Tibial nerve (tissue), 4 donors: ENCODE results near the gene ASIC4. TPM values are rescaled to one million over a fixed set of nuclear protein-coding genes. Genes with fewer than 3 reads are reported as not detected.

Source experiments
- DNase-seq, 2 donors: peaks; one replicate each; pipeline ENCODE4 v3.0.0-alpha.2; 2019; ENCODE audit warnings: low spot score in 2 of 2
- H3K27ac ChIP-seq, 4 donors: fragments of 200-600 bp; sonication (generic) in 3 of 4; one replicate each; pipeline ENCODE4 v1.5.1; 2017 to 2019; ENCODE audit warnings: mild to moderate bottlenecking in 1 of 4
- H3K27me3 ChIP-seq, 2 donors: fragments of 200-600 bp; sonication (generic) in 1 of 2; one replicate each; pipeline versions ENCODE4 v1.5.1 to v1.6.0; 2017 to 2019
- H3K36me3 ChIP-seq, 3 donors: fragments of 200-600 bp; sonication (generic); one replicate each; pipeline ENCODE4 v1.5.1; 2018 to 2019
- H3K4me1 ChIP-seq, 4 donors: fragments of 200-600 bp; sonication (generic) in 3 of 4; one replicate each; pipeline ENCODE4 v1.5.1; 2017 to 2019
- H3K4me3 ChIP-seq, 4 donors: fragments of 200-600 bp; sonication (generic) in 3 of 4; one replicate each; pipeline ENCODE4 v1.5.1; 2017 to 2019; ENCODE audit warnings: mild to moderate bottlenecking in 1 of 4, moderate library complexity in 1 of 4
- H3K9me3 ChIP-seq, 4 donors: fragments of 200-600 bp; sonication (generic) in 3 of 4; one replicate each; pipeline ENCODE4 v1.5.1; 2017 to 2019
- EP300 ChIP-seq, 2 donors: sonication (generic); formaldehyde crosslinking; IDR thresholded peaks; one replicate each; pipeline ENCODE4 v1.6.1; 2017; ENCODE audit warnings: antibody characterized with exemption in 2 of 2, mild to moderate bottlenecking in 1 of 2
- POLR2A ChIP-seq, 2 donors: fragments of 450-650 bp; IDR thresholded peaks; one replicate each; pipeline ENCODE4 v1.6.1; 2017; ENCODE audit warnings: antibody characterized with exemption in 2 of 2, mild to moderate bottlenecking in 2 of 2, moderate library complexity in 2 of 2
- WGBS, 2 donors: methylation state at CpG; one replicate each; pipeline ENCODE4 v1.1.5; 2018; 5-methylcytosine and 5-hydroxymethylcytosine counted together
- total RNA-seq, 4 donors: library from RNA; depleted of rRNA; stranded (reverse); fragments of >200 nt; gene quantifications; one replicate each; pipeline ENCODE4 v1.1.0, GENCODE V29; 2016
- TF ChIP-seq, protein P1 (sequence below), 5 experiments: fragments of 200-600 bp in 3 of 5; fragments of 450-650 bp in 2 of 5; sonication (generic) in 3 of 5; IDR thresholded peaks; one replicate each; pipeline ENCODE4 v1.5.1; 2016 to 2019; ENCODE audit warnings: antibody characterized with exemption in 5 of 5, mild to moderate bottlenecking in 3 of 5, moderate library complexity in 2 of 5

The ASIC4 gene
- total RNA-seq, 4 donors from 2014 or later = 0.42 to 3.0 TPM; not detected in 2

DNA sequence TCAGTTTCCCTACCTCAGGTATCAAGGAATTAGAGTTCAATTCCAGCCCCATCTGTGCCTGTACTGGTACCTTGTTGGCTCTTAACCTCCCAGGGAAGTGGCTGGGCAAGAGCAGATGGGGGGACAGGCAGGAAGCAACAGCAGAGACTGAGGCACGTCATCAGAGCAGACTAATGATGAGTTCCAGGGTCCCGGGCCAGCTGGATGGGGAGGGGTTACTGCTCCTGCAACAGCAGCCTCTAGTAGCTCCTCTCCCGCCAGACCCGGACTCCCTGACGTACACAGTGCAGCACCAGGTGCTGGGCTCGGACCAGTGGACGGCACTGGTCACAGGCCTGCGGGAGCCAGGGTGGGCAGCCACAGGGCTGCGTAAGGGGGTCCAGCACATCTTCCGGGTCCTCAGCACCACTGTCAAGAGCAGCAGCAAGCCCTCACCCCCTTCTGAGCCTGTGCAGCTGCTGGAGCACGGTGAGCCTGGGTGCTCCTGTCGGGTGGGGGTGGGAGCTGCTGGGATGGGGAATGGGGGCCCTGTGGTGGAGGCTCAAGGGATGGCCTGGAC, 41.6 kb upstream of the ASIC4 start:
- Histone ChIP-seq H3K9me3 (no peaks in the 10 kb centered on the region), H3K4me1 (peaks cover 0 to 7% (median 0%) of the 10 kb centered on the region in 4 donors), H3K27ac (no peak overlapping the region), H3K4me3 (no peak overlapping the region), H3K36me3 (no peaks in the 10 kb centered on the region), H3K27me3 (no peaks in the 10 kb centered on the region)
- TF ChIP-seq EP300 (IDR thresholded peaks at IDR 0.05) (no peak), POLR2A (IDR thresholded peaks at IDR 0.05) (no peak)
- TF ChIP-seq, protein P1, sequence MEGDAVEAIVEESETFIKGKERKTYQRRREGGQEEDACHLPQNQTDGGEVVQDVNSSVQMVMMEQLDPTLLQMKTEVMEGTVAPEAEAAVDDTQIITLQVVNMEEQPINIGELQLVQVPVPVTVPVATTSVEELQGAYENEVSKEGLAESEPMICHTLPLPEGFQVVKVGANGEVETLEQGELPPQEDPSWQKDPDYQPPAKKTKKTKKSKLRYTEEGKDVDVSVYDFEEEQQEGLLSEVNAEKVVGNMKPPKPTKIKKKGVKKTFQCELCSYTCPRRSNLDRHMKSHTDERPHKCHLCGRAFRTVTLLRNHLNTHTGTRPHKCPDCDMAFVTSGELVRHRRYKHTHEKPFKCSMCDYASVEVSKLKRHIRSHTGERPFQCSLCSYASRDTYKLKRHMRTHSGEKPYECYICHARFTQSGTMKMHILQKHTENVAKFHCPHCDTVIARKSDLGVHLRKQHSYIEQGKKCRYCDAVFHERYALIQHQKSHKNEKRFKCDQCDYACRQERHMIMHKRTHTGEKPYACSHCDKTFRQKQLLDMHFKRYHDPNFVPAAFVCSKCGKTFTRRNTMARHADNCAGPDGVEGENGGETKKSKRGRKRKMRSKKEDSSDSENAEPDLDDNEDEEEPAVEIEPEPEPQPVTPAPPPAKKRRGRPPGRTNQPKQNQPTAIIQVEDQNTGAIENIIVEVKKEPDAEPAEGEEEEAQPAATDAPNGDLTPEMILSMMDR (IDR thresholded peaks at IDR 0.05) = no peak
- no peak for DNase-seq
- 84 to 85% methylated on average over 12 of the region's 12 CpGs for WGBS, 2 donors

DNA sequence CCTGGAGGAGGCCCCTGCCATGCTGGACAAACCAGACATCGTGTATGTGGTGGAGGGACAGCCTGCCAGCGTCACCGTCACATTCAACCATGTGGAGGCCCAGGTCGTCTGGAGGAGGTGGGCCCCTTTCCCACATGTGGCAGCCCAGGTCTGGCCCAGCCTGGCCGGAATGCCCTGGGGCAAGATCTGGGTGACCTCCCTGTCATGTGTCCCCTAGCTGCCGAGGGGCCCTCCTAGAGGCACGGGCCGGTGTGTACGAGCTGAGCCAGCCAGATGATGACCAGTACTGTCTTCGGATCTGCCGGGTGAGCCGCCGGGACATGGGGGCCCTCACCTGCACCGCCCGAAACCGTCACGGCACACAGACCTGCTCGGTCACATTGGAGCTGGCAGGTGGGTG, 40.8 kb upstream of the ASIC4 start:
- 92 to 94% methylated on average over 8 to 11 of the region's 18 CpGs for WGBS, 2 donors
- H3K9me3 ChIP-seq = no peaks in the 10 kb centered on the region
- DNase-seq = no peak
- peaks cover 0 to 7% (median 0%) of the 10 kb centered on the region in 4 donors for H3K4me1 ChIP-seq
- TF ChIP-seq EP300 (IDR thresholded peaks at IDR 0.05) (no peak), POLR2A (IDR thresholded peaks at IDR 0.05) (no peak)
- TF ChIP-seq, protein P1 (IDR thresholded peaks at IDR 0.05) = no peak
- H3K27ac ChIP-seq = no peak overlapping the region
- no peaks in the 10 kb centered on the region for H3K36me3 ChIP-seq
- no peaks in the 10 kb centered on the region for H3K27me3 ChIP-seq
- no peak overlapping the region for H3K4me3 ChIP-seq

DNA sequence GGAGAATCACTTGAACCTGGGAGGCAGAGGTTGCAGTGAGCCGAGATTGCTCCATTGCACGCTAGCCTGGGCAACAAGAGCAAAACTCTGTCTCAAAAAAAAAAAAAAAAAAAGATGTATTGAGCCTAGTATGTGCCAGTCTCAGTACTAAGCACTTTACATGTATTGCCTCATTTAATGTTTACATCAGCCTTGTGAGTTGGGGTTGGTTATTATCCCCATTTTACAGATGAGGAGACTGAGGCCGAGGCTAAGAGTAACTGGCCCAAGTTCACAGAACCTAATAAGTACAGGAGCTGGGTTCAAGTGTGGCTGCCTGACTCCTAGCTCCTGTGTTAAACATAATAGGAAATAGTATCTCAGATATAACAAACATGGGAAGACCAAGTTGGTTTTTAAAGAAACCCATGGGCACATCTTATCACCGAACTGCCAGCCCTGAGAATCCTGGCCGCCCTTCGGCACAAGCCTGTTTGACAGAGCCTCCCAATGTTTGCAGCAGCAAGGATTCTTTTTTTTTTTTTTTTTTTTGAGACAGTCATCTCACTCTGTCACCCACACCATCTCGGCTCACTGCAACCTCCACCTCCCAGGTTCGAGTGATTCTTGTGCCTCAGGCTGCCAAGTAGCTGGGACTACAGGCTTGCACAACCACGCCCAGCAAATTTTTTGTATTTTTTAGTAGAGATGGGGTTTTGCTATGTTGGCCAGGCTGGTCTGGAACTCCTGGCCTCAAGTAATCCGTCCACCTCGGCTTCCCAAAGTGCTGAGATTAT, 39.8 kb upstream of the ASIC4 start:
- Histone ChIP-seq H3K36me3 (no peaks in the 10 kb centered on the region), H3K27me3 (no peaks in the 10 kb centered on the region), H3K4me1 (peaks cover 0 to 7% (median 0%) of the 10 kb centered on the region in 4 donors), H3K4me3 (no peak overlapping the region), H3K27ac (no peak overlapping the region), H3K9me3 (no peaks in the 10 kb centered on the region)
- WGBS, 2 donors = 81% methylated on average over 11 of the region's 11 CpGs
- TF ChIP-seq, protein P1 (IDR thresholded peaks at IDR 0.05) = no peak
- no peak for TF ChIP-seq POLR2A (IDR thresholded peaks at IDR 0.05)
- no peak for TF ChIP-seq EP300 (IDR thresholded peaks at IDR 0.05)
- no peak for DNase-seq

DNA sequence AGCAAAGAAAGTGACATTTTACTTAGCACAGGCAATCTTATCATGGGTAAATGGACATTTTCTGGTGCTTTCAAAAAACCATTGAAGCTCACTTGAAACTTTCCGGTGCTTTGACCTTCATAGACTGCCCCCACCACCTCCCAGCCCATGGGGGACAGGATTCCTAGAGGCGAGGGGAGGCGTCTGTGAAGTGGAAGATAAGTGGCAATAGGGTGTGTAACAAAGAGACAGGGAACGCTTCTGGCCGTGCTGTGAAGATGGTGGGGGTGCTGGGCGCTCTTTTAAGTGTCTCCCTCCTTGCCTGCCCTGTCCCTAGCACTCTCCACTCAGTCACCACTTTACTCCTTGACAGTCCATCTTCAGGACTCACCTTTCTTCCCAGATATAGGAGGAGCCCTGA, 39.0 kb upstream of the ASIC4 start:
- H3K27me3 ChIP-seq = no peaks in the 10 kb centered on the region
- 65 to 72% methylated on average over 6 of the region's 6 CpGs for WGBS, 2 donors
- H3K4me3 ChIP-seq = no peak overlapping the region
- no peak overlapping the region for H3K27ac ChIP-seq
- no peaks in the 10 kb centered on the region for H3K9me3 ChIP-seq
- H3K4me1 ChIP-seq = peaks cover 0 to 7% (median 0%) of the 10 kb centered on the region in 4 donors
- no peak for TF ChIP-seq EP300 (IDR thresholded peaks at IDR 0.05)
- TF ChIP-seq, protein P1 (IDR thresholded peaks at IDR 0.05) = no peak
- TF ChIP-seq POLR2A (IDR thresholded peaks at IDR 0.05) = no peak
- H3K36me3 ChIP-seq = no peaks in the 10 kb centered on the region
- DNase-seq = no peak
